NCI-H146 (cell line): ENCODE measurements around the gene CDC37L1.

Source experiments
- DNase-seq: peaks from one replicate; lab custom pipeline; 2025; lab: John Stamatoyannopoulos, UW

The CDC37L1 gene

GRCh38 chr9:4668604-4669003 is 10.8 kb upstream of the CDC37L1 start:
- no peak for DNase-seq

GRCh38 chr9:4669890-4670289 is 9.5 kb upstream of the CDC37L1 start:
- no peak for DNase-seq

- no peak for DNase-seq
Observed at GRCh38 chr9:4670591-4670990, 8.8 kb upstream of the CDC37L1 start.

GRCh38 chr9:4671737-4672136 is 7.6 kb upstream of the CDC37L1 start:
- no peak for DNase-seq

- no peak for DNase-seq
Observed at GRCh38 chr9:4674783-4675182, 4.6 kb upstream of the CDC37L1 start.

GRCh38 chr9:4677392-4677791 is 2.0 kb upstream of the CDC37L1 start:
- no peak for DNase-seq

GRCh38 chr9:4678679-4679267 is 596 bp upstream of the CDC37L1 start:
- DNase-seq = peak; percentile 51

GRCh38 chr9:4680173-4680525 is 780 bp downstream of the CDC37L1 start:
- no peak for DNase-seq

- no peak for DNase-seq
Observed at GRCh38 chr9:4680750-4681149, 1.4 kb downstream of the CDC37L1 start.

GRCh38 chr9:4684820-4685219 is 5.5 kb downstream of the CDC37L1 start:
- DNase-seq = no peak

- no peak for DNase-seq
Observed at GRCh38 chr9:4686112-4686511, 6.7 kb downstream of the CDC37L1 start.

GRCh38 chr9:4686584-4686983 is 7.2 kb downstream of the CDC37L1 start:
- DNase-seq = no peak

- DNase-seq = no peak
Observed at GRCh38 chr9:4689021-4689420, 9.7 kb downstream of the CDC37L1 start.

- DNase-seq = no peak
Observed at GRCh38 chr9:4689687-4690104, 10.3 kb downstream of the CDC37L1 start.

GRCh38 chr9:4690144-4690543 is 10.8 kb downstream of the CDC37L1 start:
- no peak for DNase-seq

GRCh38 chr9:4691795-4692194 is 12.4 kb downstream of the CDC37L1 start:
- no peak for DNase-seq

GRCh38 chr9:4700091-4700490 is 20.7 kb downstream of the CDC37L1 start:
- DNase-seq = no peak

GRCh38 chr9:4700932-4701331 is 21.6 kb downstream of the CDC37L1 start:
- no peak for DNase-seq

GRCh38 chr9:4701526-4701925 is 22.2 kb downstream of the CDC37L1 start:
- DNase-seq = no peak

- no peak for DNase-seq
Observed at GRCh38 chr9:4704129-4704528, 24.8 kb downstream of the CDC37L1 start.

GRCh38 chr9:4706021-4706420 is 26.7 kb downstream of the CDC37L1 start:
- no peak for DNase-seq

GRCh38 chr9:4706971-4707622 is 27.7 kb downstream of the CDC37L1 start:
- DNase-seq = no peak

GRCh38 chr9:4709380-4709779 is 30.0 kb downstream of the CDC37L1 start:
- no peak for DNase-seq

GRCh38 chr9:4713849-4714248 is 34.5 kb downstream of the CDC37L1 start:
- no peak for DNase-seq
